ENCODE data around the gene PPARD. TPM values are rescaled to one million over a fixed set of nuclear protein-coding genes. Genes with fewer than 3 reads are reported as not detected.

Gene PPARD
- total and polyA plus RNA-seq, 2 experiments from 2014 or later: 17.1 to 34.0 TPM

- Histone ChIP-seq H3K36me3 (no peaks in the 10 kb centered on the region), H3K9me3 (ENCODE audit: low read depth) (no peaks in the 10 kb centered on the region), H3K27ac (no peak overlapping the region), H3K4me1 (ENCODE audit: low read depth) (peaks cover 18% of the 10 kb centered on the region), H3K4me3 (no peak overlapping the region), H3K27me3 (no peaks in the 10 kb centered on the region)
- peak in 1 of 2 donors; percentile 79 for DNase-seq (ENCODE audit: low read depth in 1 of 2, low spot score in 1 of 2)
- no peak for TF ChIP-seq CTCF (IDR thresholded peaks at IDR 0.05; ENCODE audit: low read depth, low read length)
These were observed 49.0 kb downstream of the PPARD start for GRCh38 chr6:35391240-35391968.

GRCh38 chr6:35392111-35392702 lies 49.8 kb downstream of the PPARD start:
- Histone ChIP-seq H3K36me3 (no peaks in the 10 kb centered on the region), H3K27me3 (no peaks in the 10 kb centered on the region), H3K4me1 (ENCODE audit: low read depth) (peaks cover 25% of the 10 kb centered on the region), H3K4me3 (no peak overlapping the region), H3K9me3 (ENCODE audit: low read depth) (no peaks in the 10 kb centered on the region), H3K27ac (no peak overlapping the region)
- TF ChIP-seq CTCF (IDR thresholded peaks at IDR 0.05; ENCODE audit: low read depth, low read length): no peak
- DNase-seq (ENCODE audit: low read depth in 1 of 2, low spot score in 1 of 2): no peak

GRCh38 chr6:35392773-35393672 lies 50.7 kb downstream of the PPARD start:
- DNase-seq (ENCODE audit: low read depth in 1 of 2, low spot score in 1 of 2): no peak
- TF ChIP-seq CTCF (IDR thresholded peaks at IDR 0.05; ENCODE audit: low read depth, low read length): no peak
- no peaks in the 10 kb centered on the region for H3K27me3 ChIP-seq
- no peaks in the 10 kb centered on the region for H3K9me3 ChIP-seq (ENCODE audit: low read depth)
- peak overlapping the region; percentile 73 for H3K27ac ChIP-seq
- no peaks in the 10 kb centered on the region for H3K36me3 ChIP-seq
- peaks cover 29% of the 10 kb centered on the region for H3K4me1 ChIP-seq (ENCODE audit: low read depth)
- H3K4me3 ChIP-seq: no peak overlapping the region

GRCh38 chr6:35396991-35397390 lies 54.6 kb downstream of the PPARD start:
- peak overlapping the region; percentile 38 for H3K27ac ChIP-seq
- DNase-seq (ENCODE audit: low read depth in 1 of 2, low spot score in 1 of 2): no peak
- peaks cover 29% of the 10 kb centered on the region for H3K4me1 ChIP-seq (ENCODE audit: low read depth)
- no peak overlapping the region for H3K4me3 ChIP-seq
- TF ChIP-seq CTCF (IDR thresholded peaks at IDR 0.05; ENCODE audit: low read depth, low read length): no peak
- no peaks in the 10 kb centered on the region for H3K36me3 ChIP-seq
- no peaks in the 10 kb centered on the region for H3K9me3 ChIP-seq (ENCODE audit: low read depth)
- no peaks in the 10 kb centered on the region for H3K27me3 ChIP-seq

GRCh38 chr6:35397806-35398418 lies 55.6 kb downstream of the PPARD start:
- Histone ChIP-seq H3K4me3 (no peak overlapping the region), H3K4me1 (ENCODE audit: low read depth) (peaks cover 34% of the 10 kb centered on the region), H3K27me3 (no peaks in the 10 kb centered on the region), H3K9me3 (ENCODE audit: low read depth) (no peaks in the 10 kb centered on the region), H3K36me3 (no peaks in the 10 kb centered on the region), H3K27ac (no peak overlapping the region)
- no peak for TF ChIP-seq CTCF (IDR thresholded peaks at IDR 0.05; ENCODE audit: low read depth, low read length)
- DNase-seq (ENCODE audit: low read depth in 1 of 2, low spot score in 1 of 2): no peak

All from cardiac muscle cell (in vitro differentiated cells and primary cell).